Activated T-cell treated with anti-CD3 and anti-CD28 coated beads, Interleukin-2, amount 50 U/mL, for 4 hours (primary cell): ENCODE measurements around the gene EXOC3. TPM values are rescaled to one million over a fixed set of nuclear protein-coding genes. Genes with fewer than 3 reads are reported as not detected.
A peak's percentile ranks its signal among the peaks of the same experiment; 100 is the strongest.

ENCODE experiments used
- ATAC-seq, 2 donors: fragments of 200-7000 bp; cut with Tn5 transposase; one replicate each; pipeline ENCODE4 v1.10.0; 2021
- DNase-seq: peaks from one replicate; pipeline ENCODE4 v3.0.0-alpha.2; 2020
- H3K27me3 Mint-ChIP-seq: one replicate; pipeline ENCODE4 v1.8.0; 2021; ENCODE audit warnings: low read depth, mixed read lengths
- H3K36me3 Mint-ChIP-seq: one replicate; pipeline ENCODE4 v1.8.0; 2022; ENCODE audit warnings: mixed read lengths; ENCODE audit not compliant: insufficient read depth
- H3K4me1 Mint-ChIP-seq: one replicate; pipeline ENCODE4 v1.8.0; 2021; ENCODE audit warnings: low read depth, mixed read lengths
- H3K4me3 Mint-ChIP-seq: one replicate; pipeline ENCODE4 v1.8.0; 2021; ENCODE audit warnings: mild to moderate bottlenecking, moderate library complexity, mixed read lengths
- H3K9me3 Mint-ChIP-seq: one replicate; pipeline ENCODE4 v1.8.0; 2021; ENCODE audit warnings: mixed read lengths
- total RNA-seq, 3 donors: library from RNA; stranded (reverse); gene quantifications; one replicate each; pipeline ENCODE4 v1.2.1, GENCODE V29; 2021

The EXOC3 gene
- total RNA-seq, 3 donors from 2014 or later: 62.7 to 78.3 (median 67.2) TPM

DNA sequence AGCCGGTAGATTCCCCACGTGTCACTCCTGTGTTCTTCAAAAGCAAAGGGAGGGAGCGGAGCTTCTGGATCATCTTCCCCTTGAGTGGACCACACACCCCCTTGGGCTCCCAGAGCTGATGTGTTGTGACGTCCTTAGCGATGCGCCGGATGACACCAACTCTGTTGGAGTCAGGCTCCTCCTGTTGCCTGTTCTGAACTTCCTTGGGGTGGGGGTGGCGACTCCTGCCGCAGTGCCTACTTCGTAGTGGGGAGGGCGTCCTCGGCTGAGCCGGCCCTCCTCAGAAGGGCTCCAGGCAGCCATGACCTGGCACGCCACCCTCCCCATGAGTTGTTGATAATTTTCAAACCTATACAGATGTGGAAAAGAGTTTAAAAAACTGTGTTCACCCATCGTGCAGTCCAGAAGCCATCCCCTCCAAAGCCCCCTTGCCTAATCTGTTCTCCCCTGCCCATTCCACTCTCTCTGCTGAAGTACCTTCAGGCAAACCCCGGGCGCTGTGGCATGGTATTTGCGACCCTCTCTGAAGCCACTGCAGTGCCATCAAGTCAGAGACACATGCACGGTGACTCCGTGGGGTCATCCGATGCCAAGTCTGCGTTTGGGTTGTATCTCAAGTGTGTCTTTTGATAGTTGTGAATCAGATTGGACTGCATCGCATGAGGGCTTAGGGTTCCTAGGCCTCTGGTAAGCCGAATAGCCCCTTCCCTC is 16.7 kb downstream of the EXOC3 start:
- H3K4me1 Mint-ChIP-seq: peaks cover 55% of the 10 kb centered on the region
- peak overlapping the region; percentile 43 for H3K4me3 Mint-ChIP-seq
- no peaks in the 10 kb centered on the region for H3K9me3 Mint-ChIP-seq
- DNase-seq (no peak), ATAC-seq (no peak)
- H3K36me3 Mint-ChIP-seq: peaks cover 66% of the 10 kb centered on the region
- H3K27me3 Mint-ChIP-seq: no peaks in the 10 kb centered on the region

DNA sequence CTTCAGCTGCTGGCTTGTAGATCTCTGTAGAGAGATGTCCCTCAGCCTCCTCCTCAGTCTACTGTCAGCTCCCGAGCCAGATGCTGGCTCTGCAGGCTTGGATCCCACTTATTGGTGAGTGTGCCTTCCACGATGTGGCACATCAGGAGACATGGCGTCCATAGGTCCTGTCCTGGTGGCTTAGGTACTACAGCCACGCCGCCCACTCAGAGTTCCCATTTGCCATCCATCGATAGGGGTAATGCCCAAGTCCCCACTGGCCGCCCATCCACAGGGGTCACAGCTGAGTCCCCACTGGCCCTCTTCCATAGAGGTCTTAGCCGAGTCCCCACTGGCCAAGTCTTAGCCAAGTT is 17.3 kb downstream of the EXOC3 start:
- ATAC-seq (no peak), DNase-seq (no peak)
- Mint-ChIP-seq H3K27me3 (no peaks in the 10 kb centered on the region), H3K9me3 (no peaks in the 10 kb centered on the region), H3K4me3 (no peak overlapping the region), H3K4me1 (peaks cover 54% of the 10 kb centered on the region), H3K36me3 (peaks cover 65% of the 10 kb centered on the region)

DNA sequence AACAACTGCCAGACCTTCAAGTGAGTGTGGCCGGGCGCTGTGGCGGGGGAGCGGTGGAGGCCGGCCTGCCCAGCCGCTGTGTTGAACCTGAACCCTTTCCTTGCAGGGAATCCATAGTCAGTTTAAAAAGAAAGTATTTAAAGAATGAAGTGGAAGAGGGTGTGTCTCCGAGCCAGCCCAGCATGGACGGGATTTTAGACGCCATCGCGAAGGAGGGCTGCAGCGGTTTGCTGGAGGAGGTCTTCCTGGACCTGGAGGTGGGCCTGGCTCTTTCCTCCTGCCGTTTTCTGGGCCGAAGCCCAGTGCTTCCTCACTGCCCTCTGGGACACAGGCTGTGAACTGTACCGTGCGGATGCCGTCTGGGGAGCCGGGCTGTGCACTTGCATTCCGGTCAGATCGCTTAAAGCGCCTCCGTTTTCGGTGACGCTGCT is 19.1 kb downstream of the EXOC3 start:
- H3K4me1 Mint-ChIP-seq: peaks cover 56% of the 10 kb centered on the region
- no peak for DNase-seq
- no peak for ATAC-seq
- peaks cover 59% of the 10 kb centered on the region for H3K36me3 Mint-ChIP-seq
- H3K4me3 Mint-ChIP-seq: no peak overlapping the region
- H3K27me3 Mint-ChIP-seq: no peaks in the 10 kb centered on the region
- H3K9me3 Mint-ChIP-seq: no peaks in the 10 kb centered on the region

DNA sequence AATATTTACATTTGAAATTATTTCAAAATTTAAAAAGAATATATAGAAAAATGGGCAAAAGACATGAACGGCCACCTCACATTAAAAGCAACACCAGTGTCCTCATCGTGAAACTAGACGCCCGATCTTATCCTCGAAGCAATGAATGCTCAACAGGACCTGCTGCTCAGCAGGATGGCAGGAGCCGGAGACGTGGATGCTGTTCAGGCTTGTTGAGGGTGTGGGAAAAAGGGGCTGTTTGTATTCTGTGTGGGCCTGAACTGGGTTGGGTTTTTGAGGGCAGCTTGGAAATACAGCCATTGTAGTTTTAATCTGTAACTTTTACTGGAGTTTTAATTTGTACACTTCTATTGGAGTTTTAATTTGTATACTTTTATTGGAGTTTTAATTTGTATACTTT is 20.3 kb downstream of the EXOC3 start:
- H3K27me3 Mint-ChIP-seq: no peaks in the 10 kb centered on the region
- peaks cover 48% of the 10 kb centered on the region for H3K36me3 Mint-ChIP-seq
- no peak for ATAC-seq
- no peaks in the 10 kb centered on the region for H3K9me3 Mint-ChIP-seq
- no peak for DNase-seq
- peaks cover 52% of the 10 kb centered on the region for H3K4me1 Mint-ChIP-seq
- no peak overlapping the region for H3K4me3 Mint-ChIP-seq

DNA sequence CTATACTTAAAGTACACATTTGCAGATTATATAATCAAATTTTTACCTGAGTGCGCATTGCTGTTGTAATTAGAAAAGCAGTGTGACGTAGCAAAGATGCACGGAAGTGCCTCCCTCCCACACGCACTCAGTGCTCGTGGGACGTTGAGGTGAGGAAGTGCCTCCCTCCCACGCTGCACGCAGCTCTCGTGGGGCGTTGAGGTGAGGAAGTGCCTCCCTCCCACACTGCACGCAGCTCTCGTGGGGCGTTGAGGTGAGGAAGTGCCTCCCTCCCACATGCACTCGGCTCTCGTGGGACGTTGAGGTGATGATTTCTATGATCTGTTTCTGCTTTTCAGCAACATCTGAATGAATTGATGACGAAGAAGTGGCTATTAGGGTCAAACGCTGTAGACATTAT is 21.0 kb downstream of the EXOC3 start:
- Mint-ChIP-seq H3K4me3 (peak overlapping the region; percentile 44), H3K9me3 (no peaks in the 10 kb centered on the region), H3K4me1 (peaks cover 45% of the 10 kb centered on the region), H3K36me3 (peaks cover 41% of the 10 kb centered on the region), H3K27me3 (no peaks in the 10 kb centered on the region)
- DNase-seq (peak; percentile 87), ATAC-seq (peak; percentile 64 to 67)

DNA sequence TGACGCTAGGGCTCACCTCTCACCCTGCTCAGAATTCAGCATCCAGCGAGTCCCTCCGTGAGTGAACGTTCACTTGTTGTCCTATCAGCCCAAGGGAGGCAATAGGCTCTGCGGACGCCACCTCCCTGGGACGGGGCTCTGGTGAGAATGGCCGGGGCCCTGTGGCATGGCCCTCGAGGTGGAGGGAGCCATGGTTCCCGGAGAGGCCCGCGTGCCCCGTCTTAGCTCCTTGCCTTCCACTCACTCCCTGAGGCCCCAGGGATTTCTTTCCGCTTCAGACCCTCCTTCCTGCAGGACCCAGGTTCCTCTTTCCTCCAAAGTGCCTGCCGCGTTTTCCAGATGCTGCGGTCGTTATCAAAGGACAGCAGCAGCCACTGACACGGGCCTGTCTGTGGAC is 21.5 kb downstream of the EXOC3 start:
- H3K4me3 Mint-ChIP-seq: peak overlapping the region; percentile 44
- no peaks in the 10 kb centered on the region for H3K27me3 Mint-ChIP-seq
- H3K9me3 Mint-ChIP-seq: no peaks in the 10 kb centered on the region
- H3K36me3 Mint-ChIP-seq: peaks cover 37% of the 10 kb centered on the region
- peaks cover 40% of the 10 kb centered on the region for H3K4me1 Mint-ChIP-seq
- ATAC-seq (peak in 1 of 2 donors; percentile 23), DNase-seq (no peak)

DNA sequence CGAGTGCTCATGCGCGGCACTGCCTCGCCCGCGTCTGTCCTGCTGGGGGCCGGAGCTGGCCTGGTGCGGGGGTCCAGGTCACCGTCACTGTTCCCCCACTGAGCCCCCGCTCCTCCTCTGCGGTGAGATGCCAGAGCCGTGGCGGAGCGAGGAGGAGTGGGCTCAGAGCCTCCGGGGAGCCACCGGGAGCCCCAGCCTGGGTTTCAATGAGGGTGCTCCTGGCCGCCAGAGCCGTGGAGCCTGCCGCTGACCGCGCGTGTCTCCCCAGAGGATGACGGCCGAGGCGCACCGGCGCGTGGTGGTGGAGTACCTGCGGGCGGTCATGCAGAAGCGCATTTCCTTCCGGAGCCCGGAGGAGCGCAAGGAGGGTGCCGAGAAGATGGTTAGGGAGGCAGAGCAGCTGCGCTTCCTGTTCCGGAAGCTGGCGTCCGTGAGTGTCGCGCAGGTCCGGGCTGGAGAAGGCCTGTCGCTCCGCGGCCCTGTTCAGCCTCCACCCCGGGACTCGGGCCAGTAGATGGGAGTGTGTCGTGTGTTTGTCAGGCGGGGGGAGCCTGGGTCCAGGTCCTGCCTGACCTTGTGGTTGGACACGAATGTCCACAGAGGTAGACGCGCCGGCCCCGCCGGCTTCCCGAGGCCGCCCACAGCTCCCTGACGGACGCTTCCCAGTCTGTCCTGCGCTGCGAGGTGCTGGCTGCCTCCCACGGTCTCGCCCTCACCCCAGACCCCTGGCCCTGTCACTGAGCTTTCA is 22.0 kb downstream of the EXOC3 start:
- no peak for DNase-seq
- H3K36me3 Mint-ChIP-seq: peaks cover 33% of the 10 kb centered on the region

DNA sequence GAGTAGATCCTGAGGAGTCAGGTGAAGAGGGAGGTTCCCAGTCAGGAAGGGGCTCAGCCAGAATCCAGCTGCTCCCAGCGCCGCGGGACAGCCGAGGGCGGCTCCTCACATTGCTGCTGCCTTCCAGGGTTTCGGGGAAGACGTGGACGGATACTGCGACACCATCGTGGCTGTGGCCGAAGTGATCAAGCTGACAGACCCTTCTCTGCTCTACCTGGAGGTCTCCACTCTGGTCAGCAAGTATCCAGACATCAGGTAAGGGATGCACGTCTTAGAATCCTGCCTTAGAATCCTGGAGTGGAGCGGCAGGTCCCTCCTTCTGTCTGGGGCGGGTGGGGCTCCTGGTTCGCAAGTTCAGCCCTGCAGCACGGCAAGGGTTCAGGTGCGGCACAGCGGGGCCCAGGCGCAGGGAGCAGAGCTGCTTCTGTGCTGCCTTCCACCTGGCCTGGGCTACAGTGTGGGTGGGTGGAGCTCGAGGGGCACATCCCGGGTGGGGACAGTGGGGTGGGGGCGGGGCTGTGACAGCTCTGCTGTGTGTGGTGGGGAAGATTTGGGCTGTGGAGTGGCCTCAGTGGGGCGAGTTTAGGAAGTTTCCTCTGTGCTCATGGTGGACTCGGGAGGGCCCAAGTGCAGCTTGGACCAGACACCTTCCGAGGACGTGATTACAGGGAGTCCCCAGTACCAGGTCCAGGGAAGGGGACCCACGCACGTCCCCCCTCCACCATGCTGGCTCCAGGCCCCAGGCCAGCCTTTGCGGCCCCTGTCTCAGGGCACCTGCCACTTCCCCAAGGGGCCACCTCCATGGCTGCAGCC is 22.8 kb downstream of the EXOC3 start:
- peaks cover 30% of the 10 kb centered on the region for H3K36me3 Mint-ChIP-seq
- H3K4me1 Mint-ChIP-seq: peaks cover 35% of the 10 kb centered on the region
- no peak for DNase-seq
- H3K9me3 Mint-ChIP-seq: no peaks in the 10 kb centered on the region
- no peaks in the 10 kb centered on the region for H3K27me3 Mint-ChIP-seq
- ATAC-seq: no peak
- no peak overlapping the region for H3K4me3 Mint-ChIP-seq

More for the DNA sequence above, 22.0 kb downstream of the EXOC3 start:
- no peak overlapping the region for H3K4me3 Mint-ChIP-seq
- H3K9me3 Mint-ChIP-seq: no peaks in the 10 kb centered on the region
- no peak for ATAC-seq
- H3K27me3 Mint-ChIP-seq: no peaks in the 10 kb centered on the region
- H3K4me1 Mint-ChIP-seq: peaks cover 36% of the 10 kb centered on the region

DNA sequence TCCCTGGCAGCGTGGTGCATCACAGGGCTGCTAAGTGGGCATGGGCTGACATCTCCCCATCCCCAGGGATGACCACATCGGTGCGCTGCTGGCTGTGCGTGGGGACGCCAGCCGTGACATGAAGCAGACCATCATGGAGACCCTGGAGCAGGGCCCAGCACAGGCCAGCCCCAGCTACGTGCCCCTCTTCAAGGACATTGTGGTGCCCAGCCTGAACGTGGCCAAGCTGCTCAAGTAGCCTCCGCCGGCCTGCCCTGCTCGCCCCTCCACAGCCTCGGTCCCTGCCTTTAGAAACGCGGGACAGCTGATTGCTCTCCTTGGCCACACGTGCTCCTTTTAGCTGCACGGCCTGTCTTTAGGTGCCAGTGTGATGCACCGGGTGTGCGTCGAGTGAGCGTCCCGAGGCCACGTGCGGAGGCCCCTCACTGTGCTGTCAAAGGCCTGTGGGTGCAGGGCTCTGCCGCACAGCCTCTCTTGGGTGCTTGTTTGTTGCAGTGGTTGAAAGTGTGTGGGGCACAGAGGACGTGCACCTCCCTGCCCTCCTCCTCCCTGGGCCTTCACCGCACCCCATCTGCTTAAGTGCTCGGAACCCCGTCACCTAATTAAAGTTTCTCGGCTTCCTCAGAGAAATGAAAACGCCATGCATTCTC is 23.8 kb downstream of the EXOC3 start:
- no peak for DNase-seq
- peaks cover 30% of the 10 kb centered on the region for H3K36me3 Mint-ChIP-seq
- no peaks in the 10 kb centered on the region for H3K27me3 Mint-ChIP-seq
- H3K4me3 Mint-ChIP-seq: no peak overlapping the region
- peaks cover 41% of the 10 kb centered on the region for H3K4me1 Mint-ChIP-seq
- no peaks in the 10 kb centered on the region for H3K9me3 Mint-ChIP-seq
- no peak for ATAC-seq

DNA sequence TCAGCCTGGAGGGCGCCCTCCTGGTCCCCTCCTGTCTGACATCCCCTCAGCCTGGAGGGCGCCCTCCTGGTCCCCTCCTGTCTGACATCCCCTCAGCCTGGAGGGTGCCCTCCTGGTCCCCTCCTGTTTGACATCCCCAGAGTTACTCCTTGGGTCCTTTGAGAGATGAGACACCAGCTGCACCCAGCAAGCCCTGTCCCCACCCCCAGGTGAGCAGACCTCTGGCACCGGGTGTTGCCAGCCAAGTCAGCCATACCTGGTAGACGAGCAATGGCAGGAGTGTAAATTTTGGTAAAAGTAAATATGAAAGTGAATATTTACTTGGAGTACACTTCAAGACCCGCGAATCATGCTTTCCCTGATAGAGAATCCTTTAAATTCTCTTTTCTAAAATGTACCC is 25.4 kb downstream of the EXOC3 start:
- DNase-seq (no peak), ATAC-seq (no peak)
- peaks cover 33% of the 10 kb centered on the region for H3K4me1 Mint-ChIP-seq
- H3K27me3 Mint-ChIP-seq: no peaks in the 10 kb centered on the region
- no peaks in the 10 kb centered on the region for H3K9me3 Mint-ChIP-seq
- H3K36me3 Mint-ChIP-seq: peaks cover 22% of the 10 kb centered on the region
- no peak overlapping the region for H3K4me3 Mint-ChIP-seq

DNA sequence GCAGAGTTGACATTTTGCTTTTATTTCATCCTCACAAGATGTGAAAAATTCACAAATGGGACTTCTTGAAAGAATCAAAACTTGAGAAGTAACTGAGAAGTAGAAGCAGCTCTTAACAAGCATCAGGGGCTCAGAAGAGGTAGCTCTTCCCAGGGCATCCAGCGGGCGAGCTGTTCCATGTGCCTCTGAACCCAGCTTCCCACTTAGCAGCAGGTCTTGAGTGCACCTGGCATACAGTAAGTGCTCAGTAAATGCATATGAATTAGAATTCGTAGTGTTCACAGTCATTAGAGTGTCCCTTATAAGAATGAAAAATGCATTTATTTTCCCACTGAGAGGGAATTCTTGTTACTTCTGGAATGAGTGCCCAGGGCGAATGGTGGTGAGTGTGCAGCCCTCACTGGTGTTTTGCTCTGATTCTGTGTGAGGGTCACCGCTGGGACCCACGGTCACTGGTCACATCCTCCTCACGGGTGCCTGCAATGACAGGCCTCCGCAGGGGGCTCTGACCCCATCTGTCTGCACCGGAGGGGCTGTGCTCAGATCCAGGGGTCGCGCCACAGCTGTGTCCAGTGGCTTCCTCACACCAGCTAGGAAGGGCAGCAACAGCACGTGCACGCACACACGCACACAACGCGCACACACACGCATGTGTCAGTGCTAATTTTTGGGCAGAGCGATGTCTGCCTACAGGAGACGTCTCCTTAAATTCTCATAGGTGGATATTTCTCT is 26.9 kb downstream of the EXOC3 start:
- H3K9me3 Mint-ChIP-seq: no peaks in the 10 kb centered on the region
- peaks cover 21% of the 10 kb centered on the region for H3K4me1 Mint-ChIP-seq
- ATAC-seq (no peak), DNase-seq (peak; percentile 1)
- peaks cover 15% of the 10 kb centered on the region for H3K36me3 Mint-ChIP-seq
- H3K27me3 Mint-ChIP-seq: no peaks in the 10 kb centered on the region
- peak overlapping the region; percentile 31 for H3K4me3 Mint-ChIP-seq

DNA sequence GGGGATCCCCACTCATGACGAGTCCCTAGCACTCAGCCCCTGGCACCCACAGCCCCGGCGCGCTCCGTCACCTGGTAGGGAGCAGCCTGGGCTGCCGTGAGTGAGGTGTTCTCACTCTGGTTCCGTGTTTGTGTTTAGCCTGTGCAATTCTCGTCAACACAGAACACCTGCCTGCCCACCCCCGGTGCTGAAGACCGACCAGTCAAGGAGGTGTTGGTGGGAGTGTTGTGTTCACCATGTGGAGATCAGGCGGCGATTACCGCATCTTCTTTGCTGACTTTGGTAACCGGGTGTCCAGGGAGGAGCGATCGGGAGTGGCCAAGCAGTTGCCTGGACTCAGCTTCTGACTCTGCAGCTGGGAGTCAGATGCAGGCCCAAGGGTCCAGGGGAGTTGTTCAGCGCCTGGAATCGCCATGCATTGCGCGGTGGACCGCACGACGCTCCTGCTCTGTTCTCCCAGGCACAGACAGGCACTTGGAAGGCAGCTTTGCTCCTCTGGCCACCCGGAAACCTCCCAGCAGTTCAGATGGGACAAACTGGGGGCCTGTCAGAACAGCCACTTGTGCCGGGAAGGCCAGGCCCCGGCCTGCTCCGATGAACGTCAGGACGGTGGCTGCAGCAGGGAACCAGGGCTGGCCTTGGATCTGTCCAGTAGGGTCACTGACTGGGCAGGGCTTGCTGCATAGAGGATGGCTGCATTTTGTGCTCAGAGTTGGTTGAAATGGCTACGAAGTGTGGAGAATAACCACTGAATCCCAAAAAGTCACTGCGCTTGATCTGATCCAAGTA is 28.2 kb downstream of the EXOC3 start:
- H3K4me1 Mint-ChIP-seq: peaks cover 20% of the 10 kb centered on the region
- no peak for ATAC-seq
- H3K9me3 Mint-ChIP-seq: no peaks in the 10 kb centered on the region

DNA sequence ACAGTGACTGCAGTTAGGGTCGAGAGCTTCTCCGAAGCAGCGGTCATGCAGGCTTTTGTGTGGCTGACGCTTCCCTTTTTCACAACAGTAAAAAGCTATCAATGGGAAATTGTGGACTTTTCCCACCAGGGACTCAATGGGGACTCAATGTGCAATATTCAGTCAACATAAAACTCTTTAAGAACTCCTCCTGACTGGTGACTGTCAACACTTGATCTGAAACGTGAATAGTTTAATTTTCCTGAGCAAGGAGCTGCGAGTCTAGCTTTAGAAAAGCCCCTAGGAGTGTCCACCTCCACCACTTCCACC is 28.7 kb downstream of the EXOC3 start:
- peaks cover 11% of the 10 kb centered on the region for H3K36me3 Mint-ChIP-seq
- DNase-seq (no peak), ATAC-seq (no peak)
- H3K27me3 Mint-ChIP-seq: peaks cover 6% of the 10 kb centered on the region
- no peaks in the 10 kb centered on the region for H3K9me3 Mint-ChIP-seq
- peaks cover 20% of the 10 kb centered on the region for H3K4me1 Mint-ChIP-seq
- peak overlapping the region; percentile 82 for H3K4me3 Mint-ChIP-seq

More for the DNA sequence above, 28.2 kb downstream of the EXOC3 start:
- peak; percentile 4 for DNase-seq
- H3K27me3 Mint-ChIP-seq: peaks cover 6% of the 10 kb centered on the region
- H3K36me3 Mint-ChIP-seq: peaks cover 11% of the 10 kb centered on the region
- peak overlapping the region; percentile 82 for H3K4me3 Mint-ChIP-seq
